Measurements from ENCODE around the gene STIP1.

Gene STIP1

GRCh38 chr11:64218628-64219353, 32.8 kb downstream of the STIP1 start:
- no peak for DNase-seq (ENCODE audit: extremely low read depth, low read depth)
- TF ChIP-seq CTCF (IDR thresholded peaks at IDR 0.05; ENCODE audit: low read depth, low read length): no peak

- TF ChIP-seq CTCF (IDR thresholded peaks at IDR 0.05; ENCODE audit: low read depth, low read length): no peak
These were observed 33.3 kb downstream of the STIP1 start for GRCh38 chr11:64219354-64219684.

GRCh38 chr11:64219755-64220154, 33.8 kb downstream of the STIP1 start:
- no peak for TF ChIP-seq CTCF (IDR thresholded peaks at IDR 0.05; ENCODE audit: low read depth, low read length)
- DNase-seq (ENCODE audit: extremely low read depth, low read depth): no peak

More at GRCh38 chr11:64219354-64219684, 33.3 kb downstream of the STIP1 start:
- DNase-seq (ENCODE audit: extremely low read depth, low read depth): no peak

GRCh38 chr11:64220271-64220670, 34.3 kb downstream of the STIP1 start:
- no peak for DNase-seq (ENCODE audit: extremely low read depth, low read depth)
- no peak for TF ChIP-seq CTCF (IDR thresholded peaks at IDR 0.05; ENCODE audit: low read depth, low read length)

GRCh38 chr11:64220798-64221197, 34.8 kb downstream of the STIP1 start:
- no peak for TF ChIP-seq CTCF (IDR thresholded peaks at IDR 0.05; ENCODE audit: low read depth, low read length)
- DNase-seq (ENCODE audit: extremely low read depth, low read depth): no peak

GRCh38 chr11:64222651-64223000, 36.7 kb downstream of the STIP1 start:
- no peak for TF ChIP-seq CTCF (IDR thresholded peaks at IDR 0.05; ENCODE audit: low read depth, low read length)
- no peak for DNase-seq (ENCODE audit: extremely low read depth, low read depth)

GRCh38 chr11:64223001-64223651, 37.2 kb downstream of the STIP1 start:
- no peak for TF ChIP-seq CTCF (IDR thresholded peaks at IDR 0.05; ENCODE audit: low read depth, low read length)
- no peak for DNase-seq (ENCODE audit: extremely low read depth, low read depth)

Measured in AG09319 (cell line).